GM21423 (cell line): ENCODE data around the gene SERPINB1.

Experiments
- ATAC-seq: cut with Tn5 transposase; IDR thresholded peaks from one replicate; pipeline ENCODE4 v1.9.1; 2021; ENCODE audit warnings: mild to moderate bottlenecking, moderate library complexity; ENCODE audit not compliant: unreplicated experiment

The SERPINB1 gene

DNA sequence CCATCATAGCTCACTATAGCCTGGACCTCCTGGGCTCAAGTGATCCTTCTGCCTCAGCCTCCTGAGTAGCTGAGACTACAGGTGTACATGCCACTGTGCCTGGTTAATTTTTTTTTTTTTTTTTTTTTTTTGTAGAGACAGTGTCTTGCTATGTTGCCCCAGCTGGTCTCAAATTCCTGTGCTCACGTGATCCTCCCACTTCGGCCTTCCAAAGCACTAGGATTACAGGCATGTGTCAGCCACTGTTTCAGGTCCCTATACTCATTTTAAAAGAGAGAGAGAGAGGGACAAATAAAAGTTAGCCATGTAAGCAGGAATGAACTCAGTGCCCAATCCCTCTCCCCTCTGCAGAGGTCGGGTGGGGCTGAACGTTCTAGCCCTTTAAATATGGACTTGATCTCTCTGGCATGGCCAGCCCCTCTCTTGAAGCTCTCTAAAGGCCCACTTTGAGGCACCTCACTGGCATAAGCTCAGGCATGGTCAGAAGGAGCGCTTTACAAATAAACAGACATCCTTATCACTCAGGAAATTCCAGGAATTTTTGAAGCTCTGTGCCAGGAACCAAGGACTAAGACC is 9.0 kb upstream of the SERPINB1 start:
- no peak for ATAC-seq

GRCh38 chr6:2848851-2849250 is 7.2 kb upstream of the SERPINB1 start:
- peak; percentile 51 for ATAC-seq

- no peak for ATAC-seq
These were observed 4.2 kb upstream of the SERPINB1 start for GRCh38 chr6:2845880-2846208.

GRCh38 chr6:2844008-2844407 is 2.3 kb upstream of the SERPINB1 start:
- ATAC-seq, result no peak

DNA sequence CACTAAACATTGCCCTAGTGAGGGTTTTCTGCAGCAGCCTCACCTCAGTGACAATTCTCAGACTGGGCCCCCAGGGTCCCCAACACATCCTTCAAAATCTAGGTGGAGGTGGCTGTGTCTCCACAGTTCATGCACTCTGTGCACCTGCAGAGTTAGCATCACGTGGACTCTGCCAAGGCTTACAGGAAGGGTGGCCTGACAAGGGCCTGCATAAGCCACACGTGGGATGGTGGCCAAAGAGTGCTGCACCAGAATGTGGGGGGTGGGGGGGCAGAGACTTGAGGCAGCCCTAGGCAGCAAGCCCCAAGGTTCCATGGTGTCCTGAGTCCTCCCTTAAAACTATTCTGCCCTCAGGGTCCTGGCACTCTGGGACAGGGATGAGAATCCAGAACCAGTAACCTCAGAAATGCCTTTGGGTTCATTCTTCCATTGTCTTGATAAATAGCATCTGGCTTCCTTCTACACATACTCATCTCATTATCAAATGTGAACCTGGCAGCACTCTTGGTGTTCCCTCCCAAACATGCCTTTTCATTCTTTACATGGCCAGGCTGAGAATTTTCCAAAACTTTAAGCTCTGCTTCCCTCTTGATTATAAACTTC is 1.6 kb upstream of the SERPINB1 start:
- no peak for ATAC-seq

DNA sequence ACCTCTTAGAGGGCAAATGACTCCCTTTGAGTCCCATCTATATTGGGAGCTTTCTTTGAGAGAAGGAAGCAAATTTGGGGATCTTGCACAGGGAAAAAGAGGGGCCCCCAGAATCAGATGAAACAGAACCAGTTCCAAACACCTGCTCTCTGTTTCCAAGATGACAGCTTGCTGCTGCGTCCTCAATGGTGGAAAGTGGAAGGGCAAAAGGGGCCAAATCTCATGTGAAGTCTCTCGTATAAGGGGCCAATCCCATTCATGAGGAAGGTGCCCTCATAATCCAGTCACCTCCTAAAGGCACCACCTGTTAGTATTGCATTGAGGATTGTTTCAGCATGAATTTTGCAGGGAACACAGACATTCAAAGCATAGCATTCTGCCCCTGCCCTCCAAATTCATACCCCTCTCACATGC is 483 bp upstream of the SERPINB1 start:
- ATAC-seq, result no peak

DNA sequence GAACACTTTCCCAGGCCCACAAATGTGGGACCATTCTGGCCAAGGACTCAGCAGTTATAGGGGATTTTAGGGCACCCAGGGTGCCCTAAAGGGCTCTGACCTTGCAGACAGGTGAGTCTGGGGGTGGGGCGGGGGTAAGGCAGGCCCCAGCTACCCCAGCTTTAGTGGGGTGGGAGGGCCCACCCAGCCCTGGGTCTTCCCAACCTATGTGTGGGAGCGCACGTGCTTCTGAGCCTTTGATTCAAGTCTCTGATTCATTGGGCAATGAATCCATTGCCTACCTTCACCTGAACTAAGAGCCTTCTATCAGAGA is 958 bp downstream of the SERPINB1 start:
- ATAC-seq, result no peak

DNA sequence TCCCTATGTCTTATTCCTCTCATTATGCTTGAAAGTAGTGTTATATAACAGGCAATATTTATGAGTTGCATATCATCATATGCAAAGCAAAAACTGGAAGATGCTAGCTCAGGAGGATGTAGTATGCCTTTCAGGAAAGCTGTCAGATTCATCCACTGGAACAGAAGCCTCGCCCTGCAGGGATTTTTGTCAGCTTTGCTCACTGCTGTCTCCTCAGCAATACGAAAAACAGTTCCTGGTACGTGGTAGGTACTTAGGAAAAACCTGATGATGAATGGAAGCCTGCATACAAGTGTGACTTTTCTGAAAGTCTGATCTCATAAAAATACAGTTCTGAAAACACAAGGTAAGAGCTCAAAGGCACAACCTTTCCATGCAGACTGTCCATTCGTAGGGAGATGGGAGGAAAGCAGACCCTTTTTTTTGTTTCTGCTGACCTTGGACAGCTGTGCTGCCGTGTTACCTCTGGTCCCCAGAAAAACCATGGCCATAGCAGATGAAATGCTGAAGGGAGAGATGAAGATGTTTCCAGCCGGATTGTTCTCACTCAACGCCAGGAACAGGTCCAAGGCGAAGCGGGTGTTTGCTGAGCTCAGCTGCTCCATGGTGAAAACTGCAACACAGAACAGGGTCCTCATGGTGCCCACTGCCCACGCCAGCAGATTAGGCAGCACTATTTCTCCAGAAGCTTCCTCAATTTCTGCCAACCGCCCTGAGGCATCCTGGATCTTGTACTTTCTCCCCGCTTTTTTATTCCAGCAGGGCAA is 1.5 kb downstream of the SERPINB1 start:
- no peak for ATAC-seq

DNA sequence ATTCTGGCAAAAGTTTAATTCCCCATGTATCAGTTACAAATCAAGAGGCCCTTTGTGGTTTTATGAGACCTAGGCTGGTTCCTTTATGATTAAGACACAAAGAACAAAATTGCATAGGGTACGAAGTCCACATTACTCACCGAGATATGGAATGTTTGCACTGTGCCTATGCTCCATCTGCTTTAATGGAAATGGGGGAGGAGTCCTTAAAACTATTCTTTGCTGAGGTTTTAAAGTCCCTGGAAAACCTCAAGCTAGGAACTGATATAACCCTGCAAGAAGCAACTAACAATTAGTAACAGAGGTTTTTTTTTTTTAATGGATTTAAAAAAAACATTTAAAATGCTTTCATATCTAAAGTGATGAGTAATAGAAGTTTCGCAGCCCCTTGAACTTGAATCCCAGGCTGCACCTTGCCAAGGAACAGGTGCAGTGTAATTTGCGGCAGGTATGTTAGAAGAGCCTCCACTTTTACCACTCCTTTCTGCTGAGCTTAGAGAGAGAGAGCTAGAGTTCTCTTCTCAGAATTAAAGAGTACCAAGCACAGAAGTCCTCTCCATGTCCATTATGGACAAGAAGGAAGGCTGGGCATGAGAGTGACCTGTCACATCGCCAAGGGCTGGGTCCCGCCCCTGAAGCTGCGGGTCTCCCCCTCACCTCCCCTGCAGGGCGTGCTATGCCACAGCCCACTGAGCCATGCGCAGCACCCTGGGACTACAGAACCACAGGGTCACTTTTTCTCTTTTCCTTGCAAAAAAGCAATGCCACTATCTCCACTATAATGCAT is 2.3 kb downstream of the SERPINB1 start:
- no peak for ATAC-seq

DNA sequence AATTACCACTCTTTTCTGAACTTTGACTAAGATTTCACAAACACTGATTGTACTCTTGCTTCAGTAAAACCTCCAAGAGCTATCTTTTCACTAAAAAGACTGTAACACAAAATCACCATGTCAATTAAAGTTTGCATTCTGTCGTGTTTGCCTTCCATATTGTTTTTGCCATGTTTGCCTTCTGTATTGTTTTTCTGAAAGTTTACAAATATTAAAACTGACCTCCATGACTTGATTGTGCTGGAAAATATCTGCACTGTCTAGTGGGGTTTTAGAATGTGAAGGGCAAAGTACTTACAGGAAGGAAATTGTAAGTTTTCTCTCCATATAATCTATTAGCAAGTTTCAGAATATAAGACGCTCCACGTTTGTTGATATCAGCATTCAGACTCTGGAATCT is 3.4 kb downstream of the SERPINB1 start:
- ATAC-seq, result no peak

DNA sequence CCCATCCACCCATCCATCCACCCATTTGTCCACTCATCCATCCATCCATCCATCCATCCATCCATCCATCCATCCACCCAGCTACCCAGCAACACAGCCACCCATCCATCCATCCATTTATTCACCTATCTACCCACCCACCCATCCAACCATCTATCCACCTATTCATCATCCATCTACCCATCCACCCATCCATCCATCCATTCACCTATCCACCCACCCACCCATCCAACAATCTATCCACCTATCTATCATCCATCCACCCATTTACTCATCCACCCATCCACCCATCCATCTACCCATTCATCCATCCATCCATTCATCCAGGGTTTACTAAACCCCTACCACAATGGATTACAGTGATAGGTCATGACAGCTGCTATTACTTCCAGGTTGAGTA is 7.4 kb downstream of the SERPINB1 start:
- no peak for ATAC-seq

GRCh38 chr6:2831392-2831791 is 10.3 kb downstream of the SERPINB1 start:
- ATAC-seq, result no peak

DNA sequence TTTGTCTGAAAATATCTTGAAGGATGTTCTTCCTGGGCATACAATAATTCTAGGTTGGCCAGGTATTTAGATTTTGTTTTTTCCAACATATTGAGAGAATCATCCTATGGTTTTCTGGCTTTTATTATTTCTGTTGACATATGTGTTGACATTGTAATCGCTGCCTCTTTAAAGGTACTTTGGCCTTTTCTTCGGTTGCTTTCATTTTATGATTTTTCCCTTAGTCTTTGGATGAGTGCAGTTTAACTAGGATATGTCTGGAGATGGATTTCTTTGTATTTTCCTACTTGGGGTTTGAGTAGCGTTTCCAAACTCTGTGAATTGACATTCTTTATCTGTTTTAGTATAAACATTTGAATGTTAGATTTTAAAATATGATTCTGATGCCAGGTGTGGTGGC is 11.5 kb downstream of the SERPINB1 start:
- no peak for ATAC-seq

DNA sequence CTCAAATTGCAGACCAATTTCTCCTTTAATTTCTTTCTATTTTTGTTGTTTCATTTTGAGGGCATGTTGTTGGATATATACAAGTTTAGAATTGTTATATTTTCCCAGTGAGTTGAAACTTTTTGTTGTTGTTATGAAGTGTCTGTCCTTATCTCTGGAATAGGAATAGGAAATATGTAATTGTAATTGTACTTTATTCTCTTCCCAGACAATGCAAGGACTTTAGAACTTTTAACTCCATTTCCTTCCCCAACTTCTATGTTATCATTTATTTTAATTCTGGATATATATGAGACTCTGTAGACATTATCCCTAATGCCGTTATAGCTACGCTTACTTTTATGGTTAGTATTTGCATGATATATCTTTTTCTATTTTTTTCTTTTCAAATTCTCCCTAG is 12.4 kb downstream of the SERPINB1 start:
- ATAC-seq, result no peak

DNA sequence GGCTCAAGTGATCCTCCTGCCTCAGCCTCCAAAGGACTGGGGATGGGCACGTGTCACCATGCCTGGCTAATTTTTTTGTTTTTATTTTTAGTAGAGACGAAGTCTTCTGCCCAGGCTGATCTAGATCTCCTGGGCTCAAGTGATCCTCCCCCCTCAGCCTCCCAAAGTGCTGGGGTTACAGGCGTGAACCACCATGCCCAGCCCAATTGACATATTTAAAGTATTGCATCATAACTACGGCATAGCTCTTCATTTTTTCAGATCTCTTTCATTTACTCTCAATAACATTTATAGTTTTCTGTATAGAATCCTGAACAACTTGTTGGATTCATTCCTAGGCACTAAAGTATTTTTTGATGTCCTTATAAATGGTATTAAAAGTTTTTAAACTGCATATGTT is 13.0 kb downstream of the SERPINB1 start:
- no peak for ATAC-seq

GRCh38 chr6:2827142-2827541 is 14.5 kb downstream of the SERPINB1 start:
- ATAC-seq, result no peak

DNA sequence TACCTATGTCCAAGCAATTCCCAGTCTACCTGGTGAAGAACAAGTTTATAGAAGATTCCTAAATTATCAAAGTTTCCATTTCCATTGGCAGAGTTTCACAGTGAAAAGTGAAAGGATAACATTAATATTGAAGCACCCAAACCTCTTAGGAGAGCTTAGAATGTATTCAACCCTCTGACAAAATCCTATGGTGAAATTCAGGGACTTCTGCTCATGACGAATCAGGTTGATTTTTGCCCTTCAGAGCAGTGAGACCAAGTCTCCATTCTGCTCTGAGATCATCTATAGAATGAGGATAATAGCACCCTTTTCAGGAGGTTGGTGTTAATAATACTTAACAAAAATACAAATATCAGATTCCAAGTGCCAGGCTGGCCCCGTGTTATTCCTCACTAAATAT is 15.5 kb downstream of the SERPINB1 start:
- no peak for ATAC-seq

DNA sequence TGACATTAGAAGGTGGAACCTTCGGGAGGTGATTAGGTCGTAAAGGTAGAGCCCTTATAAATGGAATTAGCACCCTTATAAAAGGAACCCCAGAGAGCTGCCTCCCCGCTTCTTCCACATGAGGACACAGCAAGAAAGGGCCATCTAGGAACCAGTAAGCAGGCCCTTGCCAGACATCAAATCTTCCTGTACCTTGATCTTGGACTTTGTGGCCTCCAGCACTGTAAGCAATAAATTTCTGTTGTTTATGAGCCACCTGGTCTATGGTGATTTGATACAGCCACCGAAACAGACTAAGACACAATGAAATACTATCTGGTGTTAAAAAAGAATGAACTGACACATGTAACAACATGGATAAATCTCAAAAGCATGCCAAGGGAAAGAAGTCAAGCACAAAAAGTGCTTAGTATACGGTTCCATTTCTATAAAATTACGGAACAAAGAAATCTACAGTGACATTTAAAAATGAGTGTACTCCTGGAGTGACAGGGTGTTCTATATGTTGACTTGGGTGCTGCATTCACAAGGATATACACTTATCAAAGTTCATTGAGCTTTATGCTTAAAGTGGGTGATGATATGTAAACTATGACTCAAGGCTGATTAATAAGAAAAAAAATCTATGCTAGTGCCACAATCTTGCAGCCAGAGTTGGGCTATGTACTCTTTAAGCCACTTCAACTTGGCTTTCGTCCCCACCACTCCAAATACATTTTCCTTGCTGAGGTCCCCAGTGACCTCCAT is 18.4 kb downstream of the SERPINB1 start:
- ATAC-seq, result no peak

DNA sequence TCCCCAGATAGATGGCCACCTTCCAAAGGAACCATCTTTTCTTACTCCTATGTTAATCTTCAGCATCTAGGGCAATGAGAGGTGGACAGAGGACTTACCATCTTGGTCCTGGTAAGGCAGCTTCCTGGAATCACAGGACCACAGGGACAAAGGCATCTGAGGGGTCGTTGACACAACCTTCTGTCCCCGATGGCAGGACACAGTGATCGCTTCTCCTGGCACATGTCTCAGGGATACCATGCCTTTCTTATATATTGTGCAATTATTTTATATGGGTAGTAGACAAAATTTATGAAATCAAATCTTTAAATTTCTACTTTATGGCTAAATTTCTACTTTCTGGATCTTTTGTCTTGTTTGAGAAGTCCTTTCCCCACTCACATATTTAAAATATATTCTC is 20.1 kb downstream of the SERPINB1 start:
- no peak for ATAC-seq

DNA sequence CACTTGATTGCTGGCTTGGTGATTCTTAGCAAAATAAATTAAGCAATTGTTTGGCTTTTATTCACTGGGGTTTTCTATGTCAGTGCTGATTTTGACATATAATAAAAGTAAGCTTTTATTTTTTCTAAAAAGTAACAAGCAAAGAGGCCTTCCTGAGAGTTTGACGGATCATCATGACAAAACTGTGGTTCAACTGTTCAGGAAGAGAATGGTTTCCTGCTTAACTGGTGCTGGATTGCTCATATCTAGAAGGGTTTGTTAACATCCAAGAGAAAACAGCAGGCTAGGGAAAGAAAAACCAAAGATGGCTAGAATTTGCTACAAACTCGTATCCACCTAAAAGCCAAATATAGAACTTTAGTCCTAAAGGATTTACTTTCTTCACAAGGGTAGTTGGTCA is 21.2 kb downstream of the SERPINB1 start:
- no peak for ATAC-seq

GRCh38 chr6:2819978-2820377 is 21.7 kb downstream of the SERPINB1 start:
- no peak for ATAC-seq
